ENCODE measurements around the gene CARD19. TPM values are rescaled to one million over a fixed set of nuclear protein-coding genes. Genes with fewer than 3 reads are reported as not detected.

Gene CARD19
- total and polyA plus RNA-seq, 9 of the 15 experiments (the other 6 are each of a cell fraction or from before 2014, with no cell fraction given): 0.90 to 34.9 (median 14.6) TPM

GRCh38 chr9:93071464-93071863 is 24.6 kb upstream of the CARD19 start (continued):
- TF ChIP-seq FOXJ2 (tag; IDR thresholded peaks at IDR 0.05): no peak
- TF ChIP-seq TFE3 (CRISPR knock-in tag; IDR thresholded peaks at IDR 0.05): peak; percentile 99
- TF ChIP-seq CAMTA2 (CRISPR knock-in tag; conservative IDR thresholded peaks at IDR 0.05): no peak
- TF ChIP-seq CREB5 (CRISPR knock-in tag; IDR thresholded peaks at IDR 0.05): no peak
- TF ChIP-seq TGIF2 (CRISPR knock-in tag; IDR thresholded peaks at IDR 0.05): no peak
- peak; percentile 99 for TF ChIP-seq USF1 (CRISPR knock-in tag; IDR thresholded peaks at IDR 0.05)
- no peak for TF ChIP-seq ZNF778 (CRISPR knock-in tag; IDR thresholded peaks at IDR 0.05)
- peak; percentile 100 for TF ChIP-seq TOE1 (IDR thresholded peaks at IDR 0.05; ENCODE audit: borderline replicate concordance)
- TF ChIP-seq TOE1 (CRISPR knock-in tag; IDR thresholded peaks at IDR 0.05; ENCODE audit: borderline replicate concordance, low read depth): no peak
- TF ChIP-seq HDAC8 (tag; IDR thresholded peaks at IDR 0.05): no peak
- peak; percentile 83 for TF ChIP-seq FOS (IDR thresholded peaks at IDR 0.05; ENCODE audit: extremely low read depth, insufficient read length)
- no peak for TF ChIP-seq CHD2 (IDR thresholded peaks at IDR 0.05; ENCODE audit: low read depth, low read length)
- peak; percentile 62 for TF ChIP-seq DPF2 (IDR thresholded peaks at IDR 0.05)
- no peak for TF ChIP-seq RBM17 (IDR thresholded peaks at IDR 0.05; ENCODE audit: borderline replicate concordance, low read depth, low read length)
- TF ChIP-seq E4F1 (CRISPR knock-in tag; IDR thresholded peaks at IDR 0.05; ENCODE audit: borderline replicate concordance): no peak
- no peak for TF ChIP-seq ZNF668 (CRISPR knock-in tag; IDR thresholded peaks at IDR 0.05)
- peak; percentile 51; the same call in 1 of the 2 replicates for TF ChIP-seq CTBP1 (IDR thresholded peaks at IDR 0.05; ENCODE audit: borderline replicate concordance)
- TF ChIP-seq ZBTB9 (CRISPR knock-in tag; IDR thresholded peaks at IDR 0.05): no peak
- TF ChIP-seq HDAC6 (IDR thresholded peaks at IDR 0.05; ENCODE audit: low read depth, low read length): no peak
- TF ChIP-seq CREB3L1 (IDR thresholded peaks at IDR 0.05; ENCODE audit: borderline replicate concordance, low read depth): peak; percentile 58; the same call in 1 of the 2 replicates
- no peak for TF ChIP-seq ZBTB8A (IDR thresholded peaks at IDR 0.05; ENCODE audit: partially characterized antibody)

All from K562 (cell line).